OCI-LY3 (cell line): ENCODE data around the gene TMEM30A.

Source experiments
- EZH2phosphoT487 ChIP-seq: fragments of 200-600 bp; shearing (Covaris generic); IDR thresholded peaks from 2 replicates; pipeline ENCODE4 v1.6.1; 2018; ENCODE audit warnings: antibody characterized with exemption, mixed run types, low read depth
- TF ChIP-seq, protein P1 (sequence below): fragments of 200-600, 300-600 bp; sonication (generic); IDR thresholded peaks from 2 replicates; pipeline ENCODE4 v1.5.1; 2014; ENCODE audit warnings: antibody characterized with exemption, low read length, low read depth

DNA sequence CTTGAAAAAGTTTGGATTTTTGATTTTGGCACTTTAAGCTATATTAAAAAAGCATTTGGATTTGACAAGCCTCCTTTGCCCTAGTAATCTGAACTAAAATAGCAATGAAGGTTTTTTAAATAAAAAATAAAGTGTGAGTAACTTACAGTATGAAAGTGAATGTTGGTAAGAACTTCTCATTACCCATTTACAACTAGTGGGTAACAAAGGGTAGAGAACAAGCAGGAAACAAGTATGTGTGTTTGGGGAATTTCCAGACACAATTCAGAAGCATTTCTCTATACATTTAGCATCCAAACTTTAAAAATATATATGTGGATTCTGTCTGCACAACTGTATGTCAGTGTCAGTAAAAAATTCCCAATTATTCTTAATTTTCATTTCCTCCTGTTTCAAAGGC lies 2.9 kb downstream of the TMEM30A start:
- TF ChIP-seq, protein P1, sequence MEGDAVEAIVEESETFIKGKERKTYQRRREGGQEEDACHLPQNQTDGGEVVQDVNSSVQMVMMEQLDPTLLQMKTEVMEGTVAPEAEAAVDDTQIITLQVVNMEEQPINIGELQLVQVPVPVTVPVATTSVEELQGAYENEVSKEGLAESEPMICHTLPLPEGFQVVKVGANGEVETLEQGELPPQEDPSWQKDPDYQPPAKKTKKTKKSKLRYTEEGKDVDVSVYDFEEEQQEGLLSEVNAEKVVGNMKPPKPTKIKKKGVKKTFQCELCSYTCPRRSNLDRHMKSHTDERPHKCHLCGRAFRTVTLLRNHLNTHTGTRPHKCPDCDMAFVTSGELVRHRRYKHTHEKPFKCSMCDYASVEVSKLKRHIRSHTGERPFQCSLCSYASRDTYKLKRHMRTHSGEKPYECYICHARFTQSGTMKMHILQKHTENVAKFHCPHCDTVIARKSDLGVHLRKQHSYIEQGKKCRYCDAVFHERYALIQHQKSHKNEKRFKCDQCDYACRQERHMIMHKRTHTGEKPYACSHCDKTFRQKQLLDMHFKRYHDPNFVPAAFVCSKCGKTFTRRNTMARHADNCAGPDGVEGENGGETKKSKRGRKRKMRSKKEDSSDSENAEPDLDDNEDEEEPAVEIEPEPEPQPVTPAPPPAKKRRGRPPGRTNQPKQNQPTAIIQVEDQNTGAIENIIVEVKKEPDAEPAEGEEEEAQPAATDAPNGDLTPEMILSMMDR: no peak
- TF ChIP-seq EZH2phosphoT487: no peak
